Adrenal gland (tissue), 12 donors: ENCODE measurements around the gene HFM1. TPM values are rescaled to one million over a fixed set of nuclear protein-coding genes. Genes with fewer than 3 reads are reported as not detected.

Experiments used
- DNase-seq, 7 donors: peaks; one replicate each; pipeline ENCODE4 v3.0.0-alpha.2; 2019 to 2020
- H3K27ac ChIP-seq, 5 donors: fragments of 200-600 bp; sonication (generic) in 4 of 5; 1 replicate in 3 of 5; 2 replicates in 2 of 5; pipeline versions ENCODE4 v1.5.1 to v1.8.0; 2016 to 2020; ENCODE audit warnings: mild to moderate bottlenecking in 1 of 5
- H3K27me3 ChIP-seq: fragments of 200-600 bp; 2 replicates; pipeline ENCODE4 v1.8.0; 2021
- H3K36me3 ChIP-seq, 2 donors: fragments of 200-600 bp; replicated peaks in 1 of 2; 1 replicate in 1 of 2; 2 replicates in 1 of 2; pipeline versions ENCODE4 v1.5.1 to v1.8.0; 2018 to 2022
- H3K4me1 ChIP-seq, 2 donors: fragments of 200-600 bp; replicated peaks in 1 of 2; 1 replicate in 1 of 2; 2 replicates in 1 of 2; pipeline versions ENCODE4 v1.5.1 to v1.8.0; 2018 to 2021
- H3K4me3 ChIP-seq, 4 donors: fragments of 200-600 bp; sonication (generic) in 3 of 4; one replicate each; pipeline ENCODE4 v1.5.1; 2016 to 2018
- H3K9me3 ChIP-seq, 3 donors: fragments of 200-600 bp; sonication (generic) in 1 of 3; replicated peaks in 1 of 3; 1 replicate in 2 of 3; 2 replicates in 1 of 3; pipeline versions ENCODE4 v1.5.1 to v1.8.0; 2016 to 2021
- POLR2A ChIP-seq, 2 donors: fragments of 450-650 bp; IDR thresholded peaks; one replicate each; pipeline ENCODE4 v1.6.1; 2017; ENCODE audit warnings: antibody characterized with exemption in 2 of 2, mild to moderate bottlenecking in 2 of 2, moderate library complexity in 1 of 2
- WGBS, 4 donors: extraction: QIAGEN DNeasy Blood & Tissue Kit in 2 of 4; methylation state at CpG; one replicate each; pipeline versions ENCODE4 v1.1.5 to v1.1.7; 2013 to 2017; 5-methylcytosine and 5-hydroxymethylcytosine counted together
- intact Hi-C, 2 donors: fragments of 100-400 bp; cut with DNase I; formaldehyde crosslinking; loops; one replicate each; pipeline versions ENCODE4 v1.14.1 to v1.15.0; 2022 to 2023
- polyA plus RNA-seq, 3 donors: library from polyadenylated mRNA; stranded (reverse); fragments of 200-250 nt in 2 of 3; fragments of 350-450 nt in 1 of 3; fragmentation: Illumina TruSeq in 1 of 3; extraction: RNeasy Lipid Tissue Mini Kit (QIAGEN cat#74804) in 1 of 3; gene quantifications; one replicate each; pipeline ENCODE4 v1.2.3, GENCODE V29; 2013 to 2014
- total RNA-seq, 9 donors: library from RNA; depleted of rRNA in 4 of 9; stranded (reverse); fragments of >200 nt in 4 of 9; fragments of 120-200 nt in 1 of 9; fragmentation: NEBNext Ultra II Directional in 1 of 9; extraction: Animal tissue kit (Norgen Biotek cat#: 25700) in 1 of 9; gene quantifications; one replicate each; pipeline versions ENCODE4 v1.1.0 to v1.2.4, GENCODE V29; 2013 to 2023
- TF ChIP-seq, protein P1 (sequence below), 6 experiments: fragments of 450-650 bp in 4 of 6; fragments of 200-600 bp in 2 of 6; sonication (generic) in 1 of 6; IDR thresholded peaks; 1 replicate in 5 of 6; 2 replicates in 1 of 6; pipeline versions ENCODE4 v1.5.1 to v1.8.0; 2016 to 2021; ENCODE audit warnings: antibody characterized with exemption in 6 of 6, mild to moderate bottlenecking in 2 of 6, moderate library complexity in 1 of 6
- donor health status: healthy with polysubstance abuse.
- donor health status: Bipolar disorder and iron deficiency.
- donor health status: DM: yes; HTN: yes; CAD: no.
- donor health status: DM: no; HTN: no; CAD: no.
- donor health status: DM: no; HTN: no; CAD: no.
- donor health status: DM: yes; HTN: yes; CAD: no.

Gene HFM1
- total and polyA plus RNA-seq, 12 donors: 0.17 to 8.6 (median 1.0) TPM; not detected in 1

GRCh38 chr1:91412371-91412770 lies 7.7 kb upstream of the HFM1 start:
- H3K9me3 ChIP-seq: no peaks in the 10 kb centered on the region
- DNase-seq: no peak
- intact Hi-C loops: no loop called here
- H3K27me3 ChIP-seq: no peaks in the 10 kb centered on the region
- no peaks in the 10 kb centered on the region for H3K4me1 ChIP-seq
- no peak overlapping the region for H3K27ac ChIP-seq
- TF ChIP-seq POLR2A (IDR thresholded peaks at IDR 0.05): no peak
- TF ChIP-seq, protein P1, sequence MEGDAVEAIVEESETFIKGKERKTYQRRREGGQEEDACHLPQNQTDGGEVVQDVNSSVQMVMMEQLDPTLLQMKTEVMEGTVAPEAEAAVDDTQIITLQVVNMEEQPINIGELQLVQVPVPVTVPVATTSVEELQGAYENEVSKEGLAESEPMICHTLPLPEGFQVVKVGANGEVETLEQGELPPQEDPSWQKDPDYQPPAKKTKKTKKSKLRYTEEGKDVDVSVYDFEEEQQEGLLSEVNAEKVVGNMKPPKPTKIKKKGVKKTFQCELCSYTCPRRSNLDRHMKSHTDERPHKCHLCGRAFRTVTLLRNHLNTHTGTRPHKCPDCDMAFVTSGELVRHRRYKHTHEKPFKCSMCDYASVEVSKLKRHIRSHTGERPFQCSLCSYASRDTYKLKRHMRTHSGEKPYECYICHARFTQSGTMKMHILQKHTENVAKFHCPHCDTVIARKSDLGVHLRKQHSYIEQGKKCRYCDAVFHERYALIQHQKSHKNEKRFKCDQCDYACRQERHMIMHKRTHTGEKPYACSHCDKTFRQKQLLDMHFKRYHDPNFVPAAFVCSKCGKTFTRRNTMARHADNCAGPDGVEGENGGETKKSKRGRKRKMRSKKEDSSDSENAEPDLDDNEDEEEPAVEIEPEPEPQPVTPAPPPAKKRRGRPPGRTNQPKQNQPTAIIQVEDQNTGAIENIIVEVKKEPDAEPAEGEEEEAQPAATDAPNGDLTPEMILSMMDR (IDR thresholded peaks at IDR 0.05): no peak
- H3K4me3 ChIP-seq: no peak overlapping the region
- H3K36me3 ChIP-seq: no peaks in the 10 kb centered on the region

GRCh38 chr1:91406773-91407389 lies 2.2 kb upstream of the HFM1 start:
- Histone ChIP-seq H3K4me1 (peaks cover 0 to 24% of the 10 kb centered on the region in 2 donors), H3K27ac (no peak overlapping the region), H3K4me3 (no peak overlapping the region), H3K36me3 (no peaks in the 10 kb centered on the region), H3K27me3 (no peaks in the 10 kb centered on the region), H3K9me3 (no peaks in the 10 kb centered on the region)
- intact Hi-C loops: loop anchor here in 1 of 2 donors (10.0 kb wide), 1 partner anchor 122 kb away; no protein-coding TSS in a partner anchor
- no peak for DNase-seq
- 49 to 67% (median 57%) methylated on average over 7 of the region's 7 CpGs for WGBS, 4 donors
- no peak for TF ChIP-seq POLR2A (IDR thresholded peaks at IDR 0.05)
- TF ChIP-seq, protein P1 (IDR thresholded peaks at IDR 0.05): peak in 1 of 6 experiments; percentile 27

DNA sequence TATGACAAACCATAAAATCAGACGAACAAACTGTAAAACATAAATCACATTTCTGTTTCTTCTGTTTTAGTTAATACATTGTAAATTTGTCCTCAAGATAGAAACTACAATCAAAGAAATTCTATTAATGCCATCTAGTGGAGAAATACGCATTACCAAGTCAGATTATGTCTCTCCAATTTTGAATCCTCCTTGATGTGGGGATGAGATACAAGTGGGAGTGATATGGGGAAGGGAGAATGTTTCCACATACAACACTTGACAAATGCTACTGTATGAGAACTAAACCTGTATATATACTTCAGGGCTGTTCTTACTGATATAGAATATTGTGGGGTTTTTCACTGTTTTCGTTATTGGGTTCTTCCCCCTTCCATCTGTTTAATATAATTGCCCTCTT lies 2.6 kb downstream of the HFM1 start:
- TF ChIP-seq POLR2A (IDR thresholded peaks at IDR 0.05): no peak
- TF ChIP-seq, protein P1 (IDR thresholded peaks at IDR 0.05): peak; percentile 20 to 64 (median 43)
- WGBS, 4 donors: 18 to 30% (median 24%) methylated on average over 3 of the region's 3 CpGs
- intact Hi-C loops: loop anchor here (5.0 to 10.0 kb wide), 2 partner anchors 117 to 120 kb away; no protein-coding TSS in a partner anchor

GRCh38 chr1:91400133-91400725 lies 4.4 kb downstream of the HFM1 start:
- Histone ChIP-seq H3K9me3 (no peaks in the 10 kb centered on the region), H3K36me3 (no peaks in the 10 kb centered on the region), H3K27me3 (no peaks in the 10 kb centered on the region), H3K4me3 (no peak overlapping the region), H3K4me1 (peaks cover 0 to 24% of the 10 kb centered on the region in 2 donors), H3K27ac (no peak overlapping the region)
- DNase-seq: no peak
- 80 to 89% (median 83%) methylated on average over 6 of the region's 6 CpGs for WGBS, 4 donors
- TF ChIP-seq, protein P1 (IDR thresholded peaks at IDR 0.05): no peak
- TF ChIP-seq POLR2A (IDR thresholded peaks at IDR 0.05): no peak
- intact Hi-C loops: loop anchor here (5.0 to 10.0 kb wide), 2 partner anchors 115 to 118 kb away; no protein-coding TSS in a partner anchor

More for the DNA sequence above, 2.6 kb downstream of the HFM1 start:
- Histone ChIP-seq H3K27me3 (no peaks in the 10 kb centered on the region), H3K36me3 (no peaks in the 10 kb centered on the region), H3K4me1 (peaks cover 0 to 26% of the 10 kb centered on the region in 2 donors), H3K4me3 (no peak overlapping the region), H3K27ac (no peak overlapping the region), H3K9me3 (no peaks in the 10 kb centered on the region)
- DNase-seq: no peak
